Activated B cell treated with CpG ODN at 0.5 μM for 24 hours (primary cell): ENCODE results near the gene STAT3. TPM values are rescaled to one million over a fixed set of nuclear protein-coding genes. Genes with fewer than 3 reads are reported as not detected.

ENCODE experiments used
- ATAC-seq: fragments of 200-7000 bp; cut with Tn5 transposase; one replicate; pipeline ENCODE4 v1.10.0; 2021; ENCODE audit warnings: low read depth, mild to moderate bottlenecking, moderate library complexity
- CTCF ChIA-PET: fragments of 350-600 bp; sonication (Branson Sonifier 250); formaldehyde crosslinking; loops from one replicate; lab custom pipeline; 2021; ENCODE audit warnings: antibody characterized with exemption; lab: Charles Lee
- POLR2A ChIA-PET: fragments of 350-600 bp; sonication (Branson Sonifier 250); formaldehyde crosslinking; loops from one replicate; lab custom pipeline; 2021; ENCODE audit warnings: antibody characterized with exemption; lab: Charles Lee
- DNase-seq: peaks from one replicate; pipeline ENCODE4 v3.0.0; 2022
- H3K27ac Mint-ChIP-seq: one replicate; pipeline ENCODE4 v1.8.0; 2020; ENCODE audit warnings: mixed read lengths
- H3K27me3 Mint-ChIP-seq: one replicate; pipeline ENCODE4 v1.8.0; 2021; ENCODE audit warnings: mixed read lengths
- H3K36me3 Mint-ChIP-seq: one replicate; pipeline ENCODE4 v1.8.0; 2021; ENCODE audit warnings: low read depth, mixed read lengths
- H3K4me1 Mint-ChIP-seq: one replicate; pipeline ENCODE4 v1.8.0; 2021; ENCODE audit warnings: mixed read lengths
- H3K4me3 Mint-ChIP-seq: one replicate; pipeline ENCODE4 v1.8.0; 2020; ENCODE audit warnings: mild to moderate bottlenecking, mixed read lengths
- H3K9me3 Mint-ChIP-seq: one replicate; pipeline ENCODE4 v1.8.0; 2020; ENCODE audit warnings: mixed read lengths
- CTCF ChIP-seq: fragments of 200-600 bp; IDR thresholded peaks from one replicate; pipeline ENCODE4 v1.8.0; 2022; ENCODE audit warnings: antibody characterized with exemption, mild to moderate bottlenecking
- intact Hi-C: fragments of 100-400 bp; cut with micrococcal nuclease; formaldehyde crosslinking; loops from one replicate; pipeline ENCODE4 v1.15.1; 2024
- total RNA-seq: library from RNA; stranded (reverse); gene quantifications from 2 replicates; pipeline ENCODE4 v1.2.3, GENCODE V29; 2022

STAT3 gene
- total RNA-seq, 1 donor from 2014 or later = 233 TPM

GRCh38 chr17:42276609-42277341 lies 111.5 kb downstream of the STAT3 start:
- peak overlapping the region; percentile 76 for H3K27ac Mint-ChIP-seq
- ATAC-seq = no peak
- no peaks in the 10 kb centered on the region for H3K9me3 Mint-ChIP-seq
- no peaks in the 10 kb centered on the region for H3K27me3 Mint-ChIP-seq
- H3K4me1 Mint-ChIP-seq = peaks cover 47% of the 10 kb centered on the region
- H3K36me3 Mint-ChIP-seq = peaks cover 4% of the 10 kb centered on the region
- ChIA-PET POLR2A (interaction anchor here (0.6 to 4.2 kb wide), 8 partner anchors 11 to 166 kb away, joined by 3 to 54 read pairs (median 6); partner anchors contain the start of genes GHDC, STAT3 and STAT5A), CTCF (interaction anchor here (1.0 kb wide), 1 partner anchor 54 kb away, joined by 4 read pairs; no protein-coding TSS in a partner anchor)
- intact Hi-C loops = loop anchor here (1.0 kb wide), 1 partner anchor 11 kb away; no protein-coding TSS in a partner anchor
- peak overlapping the region; percentile 80 for H3K4me3 Mint-ChIP-seq
- no peak for DNase-seq
- no peak for TF ChIP-seq CTCF

DNA sequence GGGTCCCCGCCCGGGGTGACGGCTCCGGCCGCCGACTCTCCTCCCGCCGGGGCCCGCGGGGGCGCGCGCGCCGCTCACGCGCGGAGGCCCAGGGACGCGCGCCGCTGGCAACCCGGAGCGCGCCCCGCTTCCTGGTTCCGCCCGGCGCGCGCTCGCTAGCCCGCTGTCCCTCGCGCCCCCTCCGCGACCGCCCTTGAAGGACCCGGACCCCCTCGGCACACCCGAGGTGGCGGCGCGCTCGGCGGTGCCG lies 112.0 kb downstream of the STAT3 start, which contains the start of gene STAT5B:
STAT5B (minus strand) TSS at position 33 of the 250 bp plus-strand sequence. CDS start 44,264 bp downstream, outside the sequence.
- Mint-ChIP-seq H3K9me3 (no peaks in the 10 kb centered on the region), H3K4me3 (peak within 1 kb of the TSS; percentile 92), H3K27me3 (no peaks in the 10 kb centered on the region), H3K27ac (peak within 1 kb of the TSS; percentile 81), H3K4me1 (peaks cover 52% of the 10 kb centered on the region), H3K36me3 (peaks cover 4% of the 10 kb centered on the region)
- TF ChIP-seq CTCF = no peak
- ChIA-PET POLR2A (interaction anchor here (0.9 to 4.2 kb wide), 5 partner anchors 11 to 309 kb away, joined by 3 to 45 read pairs (median 4); partner anchors contain the start of genes STAT3 and STAT5A), CTCF (no interaction called here)
- intact Hi-C loops = loop anchor here (1.0 kb wide), 1 partner anchor 11 kb away; no protein-coding TSS in a partner anchor
- peak; percentile 81 for ATAC-seq
- peak; percentile 79 for DNase-seq

DNA sequence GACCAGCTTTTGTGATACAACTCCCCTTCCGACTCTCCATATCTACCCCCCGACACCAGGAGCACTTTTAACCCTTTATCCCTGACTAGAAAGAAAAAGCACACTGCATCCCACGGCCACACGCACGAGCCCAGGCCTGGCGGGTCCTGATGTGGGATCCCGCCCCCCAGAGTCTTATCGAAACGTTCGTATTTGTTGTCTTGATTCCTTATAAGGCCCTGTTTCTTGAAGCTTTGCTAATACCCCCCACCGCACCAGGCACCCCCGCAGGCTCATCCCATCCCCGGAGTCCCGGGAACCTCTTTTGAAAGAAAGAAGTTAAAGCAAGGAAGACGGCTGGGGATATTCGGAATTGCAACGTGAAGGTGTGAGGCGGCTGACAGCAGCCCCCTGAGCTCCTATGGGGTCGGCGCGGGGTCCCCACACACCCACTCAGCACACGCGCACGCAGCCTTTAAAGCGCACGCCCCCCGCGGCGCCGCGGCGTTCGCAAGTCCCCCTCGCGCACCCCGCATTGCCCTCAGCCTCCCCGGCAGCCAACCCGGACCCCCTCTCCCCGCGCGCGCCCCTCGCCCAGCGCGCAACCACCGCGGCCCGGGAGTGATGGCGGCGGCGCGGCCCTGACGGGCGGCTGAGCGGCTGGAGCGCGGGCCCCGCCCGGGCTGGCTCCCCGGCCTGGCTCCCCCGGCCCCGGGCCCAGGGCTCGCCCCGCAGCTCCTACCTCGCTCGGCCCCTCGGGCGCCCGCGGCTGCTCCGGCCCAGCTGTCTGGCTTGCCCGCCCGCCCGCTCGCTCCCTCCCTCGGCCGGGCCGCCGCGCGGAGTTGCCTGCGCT lies 112.5 kb downstream of the STAT3 start:
- Mint-ChIP-seq H3K4me3 (peak overlapping the region; percentile 92), H3K27ac (peak overlapping the region; percentile 81), H3K9me3 (no peaks in the 10 kb centered on the region), H3K27me3 (no peaks in the 10 kb centered on the region), H3K36me3 (peaks cover 4% of the 10 kb centered on the region), H3K4me1 (peaks cover 57% of the 10 kb centered on the region)
- DNase-seq (no peak), ATAC-seq (peak; percentile 63)
- intact Hi-C loops = loop anchor here (1.0 kb wide), 2 partner anchors 12 to 27 kb away; no protein-coding TSS in a partner anchor
- TF ChIP-seq CTCF = no peak
- CTCF ChIA-PET = interaction anchor here (0.8 kb wide), 1 partner anchor 54 kb away, joined by 3 read pairs; no protein-coding TSS in a partner anchor
- POLR2A ChIA-PET = interaction anchor here (0.7 to 4.2 kb wide), 11 partner anchors 10 to 309 kb away, joined by 3 to 45 read pairs (median 4); partner anchors contain the start of genes GHDC, STAT3 and STAT5A

DNA sequence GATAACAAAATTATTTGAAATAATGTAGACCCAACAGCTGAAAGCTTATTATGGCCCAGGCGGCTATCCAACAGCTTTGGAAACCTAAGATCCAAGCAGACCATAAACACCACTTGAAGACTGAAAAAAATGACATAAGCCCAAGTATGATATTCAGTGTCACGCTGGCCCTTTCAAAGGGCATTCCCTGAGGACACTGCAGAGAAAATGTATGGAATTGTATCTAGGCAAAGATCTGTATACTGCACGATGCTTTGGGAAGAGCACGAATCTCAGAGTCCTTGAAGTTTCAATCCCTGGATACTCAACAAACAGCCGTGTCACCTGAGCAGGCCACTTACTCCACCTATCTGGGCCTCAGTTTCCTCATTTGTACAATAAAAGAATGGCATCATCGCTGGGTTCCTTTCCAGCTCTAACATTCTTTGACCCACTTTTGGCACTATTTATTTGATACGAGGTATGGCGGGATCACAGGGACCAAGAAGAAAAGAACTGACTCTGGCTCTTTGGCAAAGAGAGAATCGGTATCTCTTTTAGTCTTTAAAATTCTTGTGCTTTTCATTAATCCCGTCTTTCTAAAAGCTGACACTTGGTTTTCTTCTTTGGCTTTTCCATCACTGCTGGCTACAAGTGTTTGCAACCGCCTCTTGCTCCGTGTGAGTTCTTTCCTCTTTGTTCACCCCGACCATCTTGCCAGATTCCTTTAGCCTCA lies 113.3 kb downstream of the STAT3 start:
- TF ChIP-seq CTCF = no peak
- Mint-ChIP-seq H3K27me3 (no peaks in the 10 kb centered on the region), H3K9me3 (no peaks in the 10 kb centered on the region), H3K4me1 (peaks cover 60% of the 10 kb centered on the region), H3K27ac (peak overlapping the region; percentile 81), H3K4me3 (peak overlapping the region; percentile 92), H3K36me3 (peaks cover 4% of the 10 kb centered on the region)
- ATAC-seq (no peak), DNase-seq (no peak)
- CTCF ChIA-PET = interaction anchor here (0.8 kb wide), 1 partner anchor 53 kb away, joined by 3 read pairs; no protein-coding TSS in a partner anchor
- POLR2A ChIA-PET = interaction anchor here (0.6 to 4.2 kb wide), 14 partner anchors 10 to 308 kb away, joined by 3 to 45 read pairs (median 4); partner anchors contain the start of genes DNAJC7, GHDC, STAT3 and STAT5A
- intact Hi-C loops = loop anchor here (1.0 kb wide), 1 partner anchor 27 kb away; no protein-coding TSS in a partner anchor
